ENCODE measurements around the gene LYG1. TPM values are rescaled to one million over a fixed set of nuclear protein-coding genes. Genes with fewer than 3 reads are reported as not detected.
"Not testable (repeated sequence)": the region's sequence is repeated elsewhere in the genome, so short reads cannot be mapped to it uniquely, and the experiment has no call there.

LYG1 gene
- total RNA-seq, result under 1 TPM; 0.78 to 0.86 TPM

- POLR2A ChIA-PET, CTCF ChIA-PET: not testable (repeated sequence)
Observed at GRCh38 chr2:99301097-99301496, at the start of gene LYG1. LYG1 (minus strand) TSS chr2:99301197; CDS start chr2:99295670, 5,527 bp downstream.

GRCh38 chr2:99350194-99350593, 49.2 kb upstream of the LYG1 start:
- ChIA-PET POLR2A (no interaction called here), CTCF (no interaction called here)

DNA sequence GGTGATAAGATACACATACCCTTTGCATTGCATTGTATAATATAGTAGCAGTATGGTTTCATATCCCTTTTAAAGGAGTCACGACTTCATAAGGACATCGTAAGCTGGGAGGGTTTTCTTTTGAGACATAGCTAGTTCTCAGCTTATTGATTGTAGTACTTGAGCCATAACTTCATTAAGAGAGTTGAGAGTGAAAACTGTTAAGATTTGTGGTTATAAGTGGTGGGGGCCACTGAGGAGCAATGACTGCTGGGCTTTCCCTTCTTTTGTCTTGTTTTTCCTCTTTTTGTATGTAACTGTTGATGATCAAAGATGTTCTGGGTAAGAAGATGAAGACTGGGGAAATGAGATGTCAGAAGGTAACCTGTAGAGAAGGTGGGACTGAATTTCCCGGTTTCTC, 47.2 kb upstream of the LYG1 start:
- ChIA-PET POLR2A (interaction anchor here (1.6 kb wide), 1 partner anchor 11 kb away, joined by 9 read pairs; the partner anchor contains the start of gene EIF5B), CTCF (interaction anchor here (1.3 kb wide), 1 partner anchor 11 kb away, joined by 4 read pairs; the partner anchor contains the start of gene EIF5B)

DNA sequence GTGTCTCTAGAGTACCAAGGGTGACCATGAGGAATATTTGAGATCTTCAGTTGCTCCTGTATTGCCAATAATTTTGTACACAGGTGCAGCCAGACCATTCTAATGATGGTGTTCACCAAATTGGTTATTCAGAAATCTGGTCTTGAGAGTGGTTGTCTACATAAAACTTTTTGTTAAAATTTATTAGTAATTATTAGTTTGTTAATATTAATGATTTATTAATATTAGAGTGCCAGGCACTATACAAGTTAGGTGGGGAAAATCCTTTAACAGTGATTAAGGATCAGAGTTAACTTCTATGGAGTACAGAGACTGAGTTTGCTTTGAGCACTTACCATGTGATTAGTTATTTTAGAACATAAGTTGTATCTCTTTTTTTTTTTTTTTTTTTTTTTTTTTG, 45.2 kb upstream of the LYG1 start:
- ChIA-PET CTCF (interaction anchor here (0.8 kb wide), 1 partner anchor 58 kb away, joined by 4 read pairs; no protein-coding TSS in a partner anchor), POLR2A (no interaction called here)

GRCh38 chr2:99345446-99345845, 44.4 kb upstream of the LYG1 start:
- POLR2A ChIA-PET, CTCF ChIA-PET: not testable (repeated sequence)

DNA sequence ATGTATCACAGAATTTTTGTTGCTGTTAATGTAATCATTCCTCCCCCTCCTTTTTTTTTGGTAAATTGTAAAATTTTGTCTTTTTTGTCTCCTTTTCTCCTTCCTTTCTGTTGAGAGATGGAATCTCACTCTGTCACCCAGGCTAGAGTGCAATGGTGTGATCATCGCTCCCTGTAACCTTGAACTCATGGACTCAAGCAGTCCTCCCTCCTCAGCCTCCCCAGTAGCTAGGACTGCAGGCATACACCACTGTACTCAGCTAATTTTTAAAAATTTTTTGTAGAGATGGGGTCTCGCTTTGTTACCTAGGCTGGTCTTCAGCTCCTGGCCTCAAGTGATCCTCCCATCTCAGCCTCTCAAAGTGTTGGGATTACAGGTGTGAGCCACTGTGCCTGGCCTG, 41.5 kb upstream of the LYG1 start:
- POLR2A ChIA-PET, result no interaction called here
- CTCF ChIA-PET, result no interaction called here

- ChIA-PET POLR2A (no interaction called here), CTCF (no interaction called here)
Observed at GRCh38 chr2:99340669-99341236, 39.8 kb upstream of the LYG1 start.

- POLR2A ChIA-PET, result interaction anchor here (0.6 to 2.1 kb wide), 6 partner anchors 10 to 501 kb away, joined by 3 to 9 read pairs (median 5); partner anchors contain the start of genes C2orf15, MITD1 and REV1
- CTCF ChIA-PET, result no interaction called here
Observed at GRCh38 chr2:99338029-99338585, 37.1 kb upstream of the LYG1 start.

- ChIA-PET POLR2A (interaction anchor here (0.6 to 2.1 kb wide), 7 partner anchors 10 to 500 kb away, joined by 3 to 9 read pairs (median 4); partner anchors contain the start of genes C2orf15, MITD1 and REV1), CTCF (interaction anchor here (1.0 to 1.5 kb wide), 4 partner anchors 11 to 157 kb away, joined by 3 to 5 read pairs (median 4); no protein-coding TSS in a partner anchor)
Observed at GRCh38 chr2:99337113-99338028, 36.4 kb upstream of the LYG1 start, which contains the start of gene EIF5B. EIF5B (plus strand) TSS chr2:99337389; CDS start chr2:99337555, 166 bp downstream.

DNA sequence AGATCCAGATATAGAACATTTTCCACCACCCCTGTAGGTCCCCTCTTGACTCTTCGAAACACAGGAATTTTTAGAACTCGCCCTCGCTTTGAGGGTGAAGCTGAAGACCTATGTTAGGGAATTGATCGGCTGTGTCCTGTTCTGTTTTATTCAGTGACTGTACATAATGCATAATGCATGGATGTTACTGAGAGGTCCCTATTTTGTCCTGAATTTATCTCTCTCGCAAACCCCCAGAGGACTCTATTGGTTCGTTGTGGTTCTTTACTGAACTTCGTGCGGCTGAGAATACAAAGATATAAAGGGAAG, 35.8 kb upstream of the LYG1 start:
- CTCF ChIA-PET, result interaction anchor here (1.0 to 1.5 kb wide), 4 partner anchors 11 to 157 kb away, joined by 3 to 5 read pairs (median 4); no protein-coding TSS in a partner anchor
- POLR2A ChIA-PET, result interaction anchor here (1.0 to 2.1 kb wide), 4 partner anchors 11 to 196 kb away, joined by 4 to 9 read pairs (median 8); partner anchors contain the start of genes C2orf15 and REV1

GRCh38 chr2:99335911-99336803, 35.2 kb upstream of the LYG1 start, which contains the start of gene TXNDC9:
TXNDC9 (minus strand) TSS chr2:99336333; CDS start chr2:99333210, 3,123 bp downstream.
- ChIA-PET CTCF (interaction anchor here (0.9 to 1.5 kb wide), 5 partner anchors 8 to 156 kb away, joined by 3 to 5 read pairs (median 3); no protein-coding TSS in a partner anchor), POLR2A (interaction anchor here (1.0 to 2.1 kb wide), 2 partner anchors 156 to 195 kb away, joined by 4 to 9 read pairs; partner anchors contain the start of gene C2orf15)

- ChIA-PET CTCF (no interaction called here), POLR2A (no interaction called here)
Observed at GRCh38 chr2:99325384-99325783, 24.4 kb upstream of the LYG1 start.

DNA sequence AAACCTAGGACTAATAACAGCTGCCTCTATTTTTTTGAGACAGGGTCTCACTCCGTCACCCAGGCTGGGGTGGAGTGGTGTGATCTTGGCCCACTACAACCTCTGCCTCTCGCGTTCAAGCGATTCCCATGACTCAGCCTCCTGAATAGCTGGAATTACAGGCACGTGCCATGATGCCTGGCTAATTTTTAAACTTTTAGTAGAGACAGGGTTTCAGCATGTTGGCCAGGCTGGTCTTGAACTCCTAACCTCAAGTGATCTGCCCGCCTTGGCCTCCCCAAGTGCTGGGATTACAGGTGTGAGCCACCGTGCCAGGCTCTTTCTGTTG, 16.8 kb upstream of the LYG1 start:
- POLR2A ChIA-PET, CTCF ChIA-PET: not testable (repeated sequence)

DNA sequence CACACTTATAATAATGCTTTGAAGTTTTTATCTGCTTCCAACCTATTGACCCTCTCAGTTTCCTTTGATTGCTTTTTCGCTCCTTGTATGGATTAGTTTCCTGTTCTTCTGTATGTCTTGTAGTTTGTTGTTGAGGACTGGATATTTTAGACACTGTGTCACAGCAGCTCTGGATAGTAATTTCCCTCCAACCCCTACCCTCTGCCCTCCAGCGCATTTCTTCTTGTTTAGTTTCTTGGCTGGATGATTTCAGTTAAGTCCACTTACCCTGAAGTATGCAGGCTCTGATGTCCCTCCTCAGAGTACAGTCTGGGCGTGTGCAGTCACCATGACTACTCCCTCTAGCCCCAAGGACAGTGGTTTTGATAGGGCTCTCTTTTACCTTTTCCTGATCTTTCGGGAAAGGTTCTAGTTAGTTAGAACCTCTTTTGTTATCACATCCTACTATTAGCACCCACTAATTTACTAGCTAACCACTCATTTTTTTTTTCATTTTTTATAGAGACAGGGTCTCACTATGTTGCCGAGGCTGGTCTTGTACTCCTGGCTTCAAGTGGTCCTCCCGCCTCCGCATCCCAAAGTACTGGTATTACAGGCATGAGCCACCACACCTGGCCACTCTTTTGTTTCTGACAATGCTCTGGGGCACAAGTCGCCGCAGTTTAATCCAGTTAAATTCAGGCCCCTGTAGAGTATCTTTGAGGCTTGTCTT, 16.3 kb upstream of the LYG1 start:
- ChIA-PET CTCF (no interaction called here), POLR2A (no interaction called here)

DNA sequence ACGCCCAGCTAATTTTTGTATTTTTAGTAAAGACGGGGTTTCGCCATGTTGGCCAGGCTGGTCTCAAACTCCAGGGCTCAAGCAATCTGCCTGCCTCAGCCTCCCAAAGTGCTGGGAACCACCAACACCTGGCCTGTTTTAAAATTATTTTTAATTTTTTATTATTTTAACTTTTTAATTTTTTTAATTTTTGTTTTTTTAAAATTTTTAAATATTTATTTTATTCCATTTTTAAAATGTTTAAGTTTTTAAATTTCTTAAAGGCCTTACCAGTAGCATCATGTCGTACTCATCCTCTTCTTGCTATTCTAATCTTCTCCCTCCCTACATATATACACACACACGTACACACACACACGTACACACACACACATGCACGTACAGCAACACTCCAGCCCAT, 1.4 kb downstream of the LYG1 start:
- ChIA-PET CTCF (no interaction called here), POLR2A (no interaction called here)

- CTCF ChIA-PET, result no interaction called here
- POLR2A ChIA-PET, result no interaction called here
Observed at GRCh38 chr2:99297994-99298393, 3.0 kb downstream of the LYG1 start.

DNA sequence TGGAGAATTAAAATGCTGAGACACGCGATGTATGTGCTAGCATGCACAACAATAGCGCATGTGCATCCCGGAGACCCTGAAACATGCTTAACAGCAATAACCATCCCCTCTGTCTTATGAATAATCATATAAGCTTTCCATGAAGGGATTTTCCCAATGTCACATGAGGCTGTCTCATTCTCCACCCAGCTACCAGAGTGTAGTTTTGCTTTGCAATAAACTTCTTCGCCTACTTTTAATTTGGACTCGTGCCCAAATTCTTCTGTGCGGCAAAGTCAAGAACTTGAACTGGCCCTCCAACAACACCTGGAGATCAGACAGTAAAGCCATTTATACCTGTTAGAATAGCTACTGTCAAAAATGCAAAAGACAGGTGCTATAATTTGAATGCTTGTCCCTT, 15.5 kb downstream of the LYG1 start:
- ChIA-PET POLR2A (no interaction called here), CTCF (no interaction called here)

GRCh38 chr2:99279969-99280695, 20.9 kb downstream of the LYG1 start:
- CTCF ChIA-PET, result no interaction called here
- POLR2A ChIA-PET, result no interaction called here

All from activated CD8-positive, alpha-beta memory T cell treated with anti-CD3 and anti-CD28 coated beads for 36 hours (primary cell).